Activated naive CD4-positive, alpha-beta T cell treated with anti-CD3 and anti-CD28 coated beads, Interleukin-2, amount 50 U/mL, for 72 hours (primary cell): ENCODE data around the gene KIAA0319L. TPM values are rescaled to one million over a fixed set of nuclear protein-coding genes. Genes with fewer than 3 reads are reported as not detected.

ENCODE experiments used
- ATAC-seq, 2 donors: fragments of 150-1000 bp; cut with Tn5 transposase; 2 replicates each; pipeline ENCODE4 v1.10.0; 2021; ENCODE audit warnings: mild to moderate bottlenecking in 2 of 2, moderate library complexity in 2 of 2
- DNase-seq, 2 donors: peaks; one replicate each; pipeline ENCODE4 v3.0.0; 2021 to 2022; ENCODE audit warnings: low spot score in 2 of 2
- H3K27ac Mint-ChIP-seq, 2 donors: one replicate each; pipeline ENCODE4 v1.8.0; 2022; ENCODE audit warnings: mild to moderate bottlenecking in 2 of 2, mixed read lengths in 2 of 2
- H3K36me3 Mint-ChIP-seq, 2 donors: one replicate each; pipeline ENCODE4 v1.8.0; 2022; ENCODE audit warnings: mixed read lengths in 2 of 2
- H3K9me3 Mint-ChIP-seq, 2 donors: one replicate each; pipeline ENCODE4 v1.8.0; 2022; ENCODE audit warnings: mixed read lengths in 2 of 2
- total RNA-seq, 2 donors: library from RNA; stranded (reverse); gene quantifications; one replicate each; pipeline ENCODE4 v1.2.3, GENCODE V29; 2022

Gene KIAA0319L
- total RNA-seq, 2 donors from 2014 or later: 38.1 to 41.0 TPM

DNA sequence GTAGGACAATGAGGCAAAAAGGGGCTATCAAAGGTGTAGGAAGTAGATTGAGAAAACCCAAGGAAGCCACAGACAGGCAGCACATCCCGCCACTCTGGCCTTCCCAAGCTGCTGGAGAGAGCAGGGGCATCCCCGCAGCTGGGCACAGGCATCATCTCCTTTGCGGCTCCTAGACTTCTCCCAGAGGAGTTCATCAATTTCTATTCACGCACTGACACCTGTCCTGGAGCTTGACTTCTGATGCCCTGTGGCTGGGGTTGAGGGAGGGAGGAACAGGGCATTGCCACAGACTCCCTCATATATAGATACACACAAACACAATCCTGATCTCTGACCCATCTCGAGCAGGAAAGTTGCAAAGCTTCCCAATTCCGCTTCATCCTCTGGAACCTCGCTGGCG is 14.1 kb upstream of the KIAA0319L start:
- DNase-seq (peak in 1 of 2 donors; percentile 13), ATAC-seq (no peak)
- no peaks in the 10 kb centered on the region for H3K36me3 Mint-ChIP-seq
- no peaks in the 10 kb centered on the region for H3K9me3 Mint-ChIP-seq
- H3K27ac Mint-ChIP-seq: no peak overlapping the region

DNA sequence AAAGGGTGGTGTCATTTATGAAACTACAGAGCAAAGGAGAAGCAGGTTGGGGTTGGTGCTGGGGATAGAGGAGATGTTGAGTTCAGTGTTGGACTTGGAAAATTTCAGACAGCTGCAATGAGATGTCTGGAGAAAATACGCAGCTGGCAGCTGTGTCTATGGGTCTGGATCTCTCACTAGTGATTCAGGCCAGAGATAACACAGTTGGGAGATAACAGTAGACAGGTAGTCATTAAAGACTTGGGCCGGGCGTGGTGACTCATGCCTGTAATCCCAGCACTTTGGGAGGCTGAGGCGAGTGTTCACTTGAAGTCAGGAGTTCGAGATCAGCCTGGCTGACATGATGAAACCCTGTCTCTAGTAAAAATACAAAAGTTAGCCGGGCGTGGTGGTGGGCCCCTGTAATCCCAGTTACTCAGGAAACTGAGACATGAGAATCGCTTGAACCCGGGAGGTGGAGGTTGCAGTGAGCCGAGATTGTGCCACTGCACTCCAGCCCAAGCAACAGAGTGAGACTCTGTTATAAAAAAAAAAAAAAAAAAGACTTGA is 13.5 kb upstream of the KIAA0319L start:
- no peaks in the 10 kb centered on the region for H3K36me3 Mint-ChIP-seq

GRCh38 chr1:35569936-35570335 is 12.7 kb upstream of the KIAA0319L start:
- H3K27ac Mint-ChIP-seq: peak overlapping the region in 1 of 2 donors; percentile 14
- peak in 1 of 2 donors; percentile 3 for DNase-seq
- no peaks in the 10 kb centered on the region for H3K9me3 Mint-ChIP-seq
- no peak for ATAC-seq
- peaks cover 0 to under 1% of the 10 kb centered on the region in 2 donors for H3K36me3 Mint-ChIP-seq

More for the DNA sequence above, 13.5 kb upstream of the KIAA0319L start:
- Mint-ChIP-seq H3K9me3 (no peaks in the 10 kb centered on the region), H3K27ac (peak overlapping the region in 1 of 2 donors; percentile 14)
- ATAC-seq (no peak), DNase-seq (peak in 1 of 2 donors; percentile 20)

DNA sequence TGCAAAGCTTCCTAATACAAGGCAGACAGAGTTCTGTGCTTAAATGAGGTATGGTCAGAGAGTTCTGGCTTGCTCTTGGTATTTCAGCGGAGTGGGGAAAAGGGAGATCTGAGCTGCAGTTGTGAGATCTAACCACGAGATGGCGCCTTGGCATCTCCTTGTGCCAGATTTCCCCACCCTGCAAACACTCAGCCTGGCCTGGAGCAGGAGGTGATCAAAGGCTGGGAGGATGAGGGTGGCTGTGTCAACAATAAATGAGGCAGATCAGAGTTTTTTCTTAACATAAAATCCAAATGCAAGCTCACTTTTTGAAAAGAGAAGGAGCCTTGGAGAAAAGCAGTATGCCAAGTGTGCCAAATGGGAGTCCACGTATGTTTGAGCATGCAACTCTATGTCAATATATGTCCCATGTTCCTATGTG is 11.8 kb upstream of the KIAA0319L start:
- H3K27ac Mint-ChIP-seq: no peak overlapping the region
- ATAC-seq (peak; percentile 60 to 61), DNase-seq (peak; percentile 57 to 68)
- no peaks in the 10 kb centered on the region for H3K9me3 Mint-ChIP-seq
- peaks cover 0 to 8% of the 10 kb centered on the region in 2 donors for H3K36me3 Mint-ChIP-seq

- Mint-ChIP-seq H3K36me3 (peaks cover 0 to 8% of the 10 kb centered on the region in 2 donors), H3K9me3 (no peaks in the 10 kb centered on the region), H3K27ac (no peak overlapping the region)
- ATAC-seq: no peak
- DNase-seq: peak in 1 of 2 donors; percentile 30
Measured at GRCh38 chr1:35567947-35568558, 10.8 kb upstream of the KIAA0319L start.

DNA sequence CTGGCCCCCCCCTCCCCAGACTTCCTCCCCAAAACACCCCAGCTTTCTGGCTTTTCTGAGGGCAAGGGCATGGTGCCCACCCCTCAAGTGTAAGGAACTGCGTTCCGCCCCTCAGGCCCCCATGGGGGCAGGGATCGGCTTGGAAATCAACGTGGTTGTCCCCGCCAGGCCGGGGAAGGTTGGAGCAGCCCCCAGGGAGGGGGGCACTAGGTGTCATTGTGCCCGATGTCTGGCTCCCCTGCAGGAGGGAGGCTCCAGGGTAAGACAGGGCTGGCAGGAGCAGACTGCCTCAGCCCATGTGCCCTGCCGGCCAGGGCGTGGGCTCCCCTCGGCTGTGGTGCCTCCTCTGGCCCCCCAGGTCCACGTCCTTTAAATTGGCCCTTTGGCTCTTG is 8.5 kb upstream of the KIAA0319L start:
- ATAC-seq: no peak
- Mint-ChIP-seq H3K36me3 (peaks cover 0 to 8% of the 10 kb centered on the region in 2 donors), H3K9me3 (no peaks in the 10 kb centered on the region), H3K27ac (no peak overlapping the region)
- DNase-seq: peak in 1 of 2 donors; percentile 39

- DNase-seq (peak in 1 of 2 donors; percentile 52), ATAC-seq (peak in 1 of 2 donors; percentile 2)
- Mint-ChIP-seq H3K36me3 (peaks cover 0 to 8% of the 10 kb centered on the region in 2 donors), H3K27ac (peak overlapping the region; percentile 25 to 44), H3K9me3 (no peaks in the 10 kb centered on the region)
Measured at GRCh38 chr1:35564884-35565741, 7.9 kb upstream of the KIAA0319L start.

- H3K9me3 Mint-ChIP-seq: no peaks in the 10 kb centered on the region
- DNase-seq (peak in 1 of 2 donors; percentile 86), ATAC-seq (peak; percentile 75 to 76)
- peaks cover 0 to 8% of the 10 kb centered on the region in 2 donors for H3K36me3 Mint-ChIP-seq
- H3K27ac Mint-ChIP-seq: peak overlapping the region; percentile 25 to 44
Measured at GRCh38 chr1:35564037-35564883, 7.1 kb upstream of the KIAA0319L start.

DNA sequence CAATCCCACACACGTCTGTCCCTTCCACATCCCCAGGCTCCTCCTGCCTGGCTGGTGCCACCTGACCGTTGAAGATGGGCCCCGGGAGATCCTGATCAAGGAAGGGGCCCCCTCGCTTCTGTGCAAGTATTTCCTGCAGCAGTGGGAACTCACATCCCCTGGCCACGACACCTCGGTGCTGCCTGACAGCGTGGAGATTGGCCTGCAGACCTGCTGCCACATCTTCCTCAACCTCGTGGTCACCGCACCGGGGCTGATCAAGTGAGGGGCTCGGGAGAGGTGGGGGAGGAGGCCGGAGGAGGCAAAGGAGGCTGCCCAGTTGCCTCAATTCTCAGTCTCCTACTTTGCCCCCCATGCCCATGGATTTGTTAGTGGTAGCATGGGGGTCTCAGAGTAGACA is 6.0 kb upstream of the KIAA0319L start:
- no peak for ATAC-seq
- Mint-ChIP-seq H3K9me3 (no peaks in the 10 kb centered on the region), H3K36me3 (peaks cover 3 to 8% of the 10 kb centered on the region in 2 donors), H3K27ac (peak overlapping the region in 1 of 2 donors; percentile 6)
- no peak for DNase-seq

GRCh38 chr1:35561972-35562680 is 4.9 kb upstream of the KIAA0319L start:
- peak overlapping the region; percentile 6 to 14 for H3K27ac Mint-ChIP-seq
- no peak for DNase-seq

GRCh38 chr1:35561297-35561971 is 4.2 kb upstream of the KIAA0319L start:
- Mint-ChIP-seq H3K9me3 (no peaks in the 10 kb centered on the region), H3K36me3 (peaks cover 8 to 12% of the 10 kb centered on the region in 2 donors), H3K27ac (peak overlapping the region; percentile 5 to 6)
- DNase-seq (no peak), ATAC-seq (no peak)

More at GRCh38 chr1:35561972-35562680, 4.9 kb upstream of the KIAA0319L start:
- no peaks in the 10 kb centered on the region for H3K9me3 Mint-ChIP-seq
- no peak for ATAC-seq
- peaks cover 8 to 12% of the 10 kb centered on the region in 2 donors for H3K36me3 Mint-ChIP-seq

- Mint-ChIP-seq H3K36me3 (peaks cover 8 to 12% of the 10 kb centered on the region in 2 donors), H3K9me3 (no peaks in the 10 kb centered on the region), H3K27ac (no peak overlapping the region)
- DNase-seq: no peak
- ATAC-seq: no peak
Measured at GRCh38 chr1:35560256-35561225, 3.3 kb upstream of the KIAA0319L start.

DNA sequence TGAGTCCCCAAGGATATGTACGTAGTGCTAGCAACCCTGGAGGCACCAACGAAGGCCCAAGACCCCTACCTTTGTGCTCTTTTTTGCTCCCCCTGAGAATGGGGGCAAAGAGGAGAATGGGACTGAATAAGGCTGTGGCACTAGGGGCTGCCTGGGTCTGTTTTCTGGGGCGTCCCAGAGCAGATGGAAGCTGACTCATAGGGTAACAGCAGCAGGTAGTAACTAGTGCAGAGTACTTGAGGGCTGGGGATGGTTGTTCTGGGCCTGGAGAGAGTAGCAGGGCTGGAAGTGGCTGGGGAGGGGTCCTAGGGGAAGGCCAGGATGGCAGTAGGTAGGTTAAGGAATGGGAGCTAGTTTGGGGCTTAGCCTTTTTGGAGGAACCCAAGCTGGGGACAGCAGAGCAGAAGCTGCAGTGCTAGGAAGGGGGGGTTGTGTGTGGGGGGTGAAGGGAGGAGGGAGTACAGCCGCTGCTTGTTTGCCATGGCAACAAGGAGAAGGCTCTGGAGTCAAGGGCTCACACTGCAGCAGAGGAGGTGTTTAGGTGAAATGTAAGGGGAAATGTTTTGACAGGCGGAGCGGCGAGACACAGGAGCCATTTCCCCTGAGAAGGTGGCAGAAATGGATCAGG is 2.2 kb upstream of the KIAA0319L start:
- Mint-ChIP-seq H3K27ac (peak overlapping the region; percentile 33 to 53), H3K36me3 (peaks cover 2 to 12% of the 10 kb centered on the region in 2 donors), H3K9me3 (no peaks in the 10 kb centered on the region)
- no peak for ATAC-seq
- no peak for DNase-seq
